Measurements from ENCODE around the gene NLRP11.

- TF ChIP-seq CTCF (IDR thresholded peaks at IDR 0.05) = no peak
- TF ChIP-seq ZFX (IDR thresholded peaks at IDR 0.05; ENCODE audit: borderline replicate concordance) = no peak
Observed at GRCh38 chr19:55738302-55738701, 93.5 kb downstream of the NLRP11 start, which contains the start of gene NLRP9.
